Upper lobe of left lung (tissue), 6 donors: Measurements from ENCODE around the gene PDIA6. TPM values are rescaled to one million over a fixed set of nuclear protein-coding genes. Genes with fewer than 3 reads are reported as not detected.

Experiments
- ATAC-seq, 2 donors: fragments of 200-7000 bp; cut with Tn5 transposase; one replicate each; pipeline ENCODE4 v1.9.1; 2022; ENCODE audit warnings: mild to moderate bottlenecking in 2 of 2, moderate library complexity in 2 of 2; ENCODE audit not compliant: low FRiP score in 2 of 2
- DNase-seq, 2 donors: peaks; one replicate each; pipeline ENCODE4 v3.0.0-alpha.2; 2019 to 2020
- H3K27ac ChIP-seq, 4 donors: fragments of 200-600 bp; sonication (generic); one replicate each; pipeline ENCODE4 v1.5.1; 2016 to 2019
- H3K27me3 ChIP-seq, 4 donors: fragments of 200-600 bp; sonication (generic); one replicate each; pipeline ENCODE4 v1.5.1; 2017 to 2019
- H3K36me3 ChIP-seq, 4 donors: fragments of 200-600 bp; sonication (generic); one replicate each; pipeline ENCODE4 v1.5.1; 2016 to 2019
- H3K4me1 ChIP-seq, 4 donors: fragments of 200-600 bp; sonication (generic); one replicate each; pipeline ENCODE4 v1.5.1; 2018 to 2019
- H3K4me3 ChIP-seq, 4 donors: fragments of 200-600 bp; sonication (generic); one replicate each; pipeline ENCODE4 v1.5.1; 2017 to 2019; ENCODE audit warnings: mild to moderate bottlenecking in 2 of 4, moderate library complexity in 1 of 4
- H3K9me3 ChIP-seq, 4 donors: fragments of 200-600 bp; sonication (generic); one replicate each; pipeline ENCODE4 v1.5.1; 2018 to 2019
- CTCF ChIP-seq, 6 experiments: fragments of 450-650 bp in 4 of 6; fragments of 200-600 bp in 2 of 6; sonication (generic) in 2 of 6; IDR thresholded peaks; one replicate each; pipeline ENCODE4 v1.5.1; 2016 to 2019; ENCODE audit warnings: antibody characterized with exemption in 6 of 6
- EP300 ChIP-seq, 4 donors: sonication (generic); formaldehyde crosslinking; IDR thresholded peaks; one replicate each; pipeline ENCODE4 v1.5.1; 2017; ENCODE audit warnings: antibody characterized with exemption in 4 of 4, control low read depth in 2 of 4
- POLR2A ChIP-seq, 4 donors: fragments of 450-650 bp; IDR thresholded peaks; one replicate each; pipeline ENCODE4 v1.5.1; 2016 to 2017; ENCODE audit warnings: antibody characterized with exemption in 4 of 4, mild to moderate bottlenecking in 2 of 4
- POLR2AphosphoS5 ChIP-seq, 2 donors: sonication (generic); formaldehyde crosslinking; IDR thresholded peaks; one replicate each; pipeline ENCODE4 v1.5.1; 2017; ENCODE audit warnings: antibody characterized with exemption in 2 of 2
- WGBS, 2 donors: methylation state at CpG; one replicate each; pipeline ENCODE4 v1.1.5; 2017 to 2018; 5-methylcytosine and 5-hydroxymethylcytosine counted together
- total RNA-seq, 6 donors: library from RNA; depleted of rRNA in 4 of 6; stranded (reverse); fragments of >200 nt in 4 of 6; gene quantifications; one replicate each; pipeline versions ENCODE4 v1.1.0 to v1.2.1, GENCODE V29; 2016 to 2021
- donor health status: DM: no; HTN: no; CAD: no; lungs with moderate emphysema.
- donor health status: DM: no; HTN: yes; CAD: no; lungs with severe emphysema.

PDIA6 gene
- total RNA-seq, 6 donors from 2014 or later = 32.5 to 209 (median 122) TPM

DNA sequence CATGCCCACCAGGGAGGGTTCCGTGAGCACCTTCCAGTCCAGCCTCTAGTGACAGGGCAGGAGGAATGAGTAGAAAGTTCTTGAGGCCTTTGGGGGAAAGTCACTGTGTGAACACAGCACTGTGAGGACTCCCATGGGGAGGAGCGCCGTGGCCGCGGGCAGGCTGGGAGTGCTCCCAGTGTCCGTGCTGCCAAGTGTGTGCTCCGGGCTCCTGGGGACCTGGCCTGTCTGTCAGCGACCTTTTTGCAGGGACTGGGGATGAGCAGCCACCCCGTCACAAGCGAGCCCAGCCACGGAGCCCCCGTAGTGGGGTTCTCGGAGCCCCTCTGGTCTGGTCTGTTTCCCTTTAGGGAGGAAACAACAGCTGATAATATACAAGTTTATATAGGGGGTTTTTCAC, 36.8 kb downstream of the PDIA6 start:
- TF ChIP-seq EP300 (IDR thresholded peaks at IDR 0.05) (no peak), POLR2AphosphoS5 (IDR thresholded peaks at IDR 0.05) (no peak), POLR2A (IDR thresholded peaks at IDR 0.05) (no peak), CTCF (IDR thresholded peaks at IDR 0.05) (no peak)
- Histone ChIP-seq H3K9me3 (no peaks in the 10 kb centered on the region), H3K27ac (no peak overlapping the region), H3K36me3 (peaks cover 8 to 32% (median 22%) of the 10 kb centered on the region in 4 donors), H3K4me3 (no peak overlapping the region), H3K27me3 (no peaks in the 10 kb centered on the region), H3K4me1 (peaks cover 5 to 21% (median 14%) of the 10 kb centered on the region in 4 donors)
- no peak for DNase-seq
- ATAC-seq = no peak
- 95 to 98% methylated on average over 7 to 11 of the region's 13 CpGs for WGBS, 2 donors

DNA sequence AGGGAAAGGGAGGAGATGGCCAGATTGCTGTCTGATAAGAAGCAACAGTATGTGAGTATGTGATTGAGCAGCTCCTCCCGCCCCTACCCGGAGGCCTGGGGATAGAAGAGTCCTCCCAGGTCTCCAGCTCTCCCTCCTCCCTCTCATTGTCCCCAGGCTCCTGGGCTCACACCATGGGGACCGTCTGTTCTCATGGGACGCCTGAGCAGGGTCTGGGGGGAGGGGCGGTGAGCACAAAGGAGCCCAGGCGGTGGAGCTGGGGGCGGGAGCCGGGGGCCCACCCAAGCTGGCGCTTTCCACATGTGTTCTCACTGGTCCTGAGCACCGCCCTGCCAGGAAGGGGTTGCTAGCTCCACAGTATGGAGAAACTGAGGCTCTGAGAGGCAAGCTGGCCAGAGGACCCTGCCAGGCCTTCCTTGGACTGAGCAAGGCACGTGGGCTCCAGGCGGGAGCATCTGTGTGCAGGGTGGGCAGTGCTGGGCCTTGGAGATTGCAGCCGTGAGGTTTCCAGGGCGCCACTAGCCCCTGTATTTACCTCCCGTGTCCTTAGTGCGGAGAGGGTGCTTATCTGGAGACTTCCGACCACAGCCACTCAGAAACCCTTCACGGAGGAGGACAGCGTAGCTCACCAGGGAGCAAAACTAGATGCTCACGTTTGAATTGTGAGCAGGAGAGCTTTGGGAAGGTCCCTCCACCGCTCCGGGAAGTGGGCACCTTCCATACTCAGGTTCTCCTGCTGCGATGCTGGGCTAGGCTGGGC, 37.4 kb downstream of the PDIA6 start:
- peak in 1 of 2 donors; percentile 49 for ATAC-seq
- peaks cover 5 to 21% (median 14%) of the 10 kb centered on the region in 4 donors for H3K4me1 ChIP-seq
- H3K27me3 ChIP-seq = no peaks in the 10 kb centered on the region
- no peak overlapping the region for H3K4me3 ChIP-seq
- peaks cover 5 to 26% (median 16%) of the 10 kb centered on the region in 4 donors for H3K36me3 ChIP-seq
- TF ChIP-seq CTCF (IDR thresholded peaks at IDR 0.05) = no peak
- TF ChIP-seq EP300 (IDR thresholded peaks at IDR 0.05) = no peak
- no peak for TF ChIP-seq POLR2A (IDR thresholded peaks at IDR 0.05)
- TF ChIP-seq POLR2AphosphoS5 (IDR thresholded peaks at IDR 0.05) = no peak
- DNase-seq = peak in 1 of 2 donors; percentile 49
- H3K27ac ChIP-seq = no peak overlapping the region
- H3K9me3 ChIP-seq = no peaks in the 10 kb centered on the region
- WGBS, 2 donors = 64 to 74% methylated on average over 13 to 23 of the region's 23 CpGs

DNA sequence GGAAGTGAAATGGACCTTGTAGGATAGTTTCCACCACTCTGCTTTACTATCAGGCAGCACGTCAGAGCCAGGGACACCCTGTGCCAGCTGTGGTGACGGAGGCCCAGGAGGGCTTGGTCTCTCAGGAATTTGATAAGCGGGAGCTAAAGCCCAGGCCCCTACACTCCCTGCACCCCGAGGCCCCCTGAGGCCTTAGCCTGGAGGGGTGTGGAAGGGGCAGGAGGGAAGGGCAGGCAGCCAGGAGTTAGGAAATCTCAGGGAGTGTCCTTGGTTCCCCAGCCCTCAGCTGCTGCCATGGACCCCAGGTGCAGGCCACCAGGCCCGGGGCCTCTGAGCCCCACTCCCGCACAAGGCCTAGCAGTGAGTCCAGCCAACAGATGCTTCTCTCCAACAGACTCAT, 38.2 kb downstream of the PDIA6 start:
- Histone ChIP-seq H3K4me1 (peaks cover 5 to 21% (median 14%) of the 10 kb centered on the region in 4 donors), H3K27ac (peak overlapping the region in 1 of 4 donors; percentile 1), H3K36me3 (peaks cover 4 to 18% (median 9%) of the 10 kb centered on the region in 4 donors), H3K9me3 (no peaks in the 10 kb centered on the region), H3K4me3 (no peak overlapping the region), H3K27me3 (no peaks in the 10 kb centered on the region)
- TF ChIP-seq POLR2AphosphoS5 (IDR thresholded peaks at IDR 0.05) (no peak), EP300 (IDR thresholded peaks at IDR 0.05) (no peak)
- 44 to 71% methylated on average over 5 to 6 of the region's 6 CpGs for WGBS, 2 donors
- ATAC-seq (no peak), DNase-seq (no peak)

DNA sequence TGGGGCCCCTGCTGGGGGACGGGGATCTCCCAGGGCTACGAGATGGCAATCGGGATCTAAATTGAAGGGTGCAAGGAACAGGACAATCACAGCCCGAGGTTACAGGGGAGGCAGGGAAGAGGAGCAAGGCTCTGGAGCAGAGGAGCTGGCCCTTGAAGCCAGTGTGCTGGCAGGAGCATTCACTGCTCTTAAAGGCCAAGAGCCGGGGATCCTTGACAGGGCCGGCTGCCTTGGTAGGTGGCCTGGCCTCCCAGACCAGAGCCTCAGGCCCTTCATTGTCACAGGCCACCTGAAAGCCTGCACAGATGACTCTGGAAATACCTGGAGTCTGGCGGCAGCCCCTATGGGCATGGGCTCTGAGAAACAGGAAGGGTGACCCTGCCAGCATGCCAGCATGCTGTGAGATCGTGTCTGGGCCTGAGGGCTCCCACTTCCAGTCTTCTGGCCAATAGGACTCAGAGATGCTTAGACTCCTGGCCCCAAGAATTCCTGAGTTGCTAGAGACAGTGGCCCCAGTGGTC, 38.7 kb downstream of the PDIA6 start:
- peak overlapping the region in 1 of 4 donors; percentile 1 for H3K27ac ChIP-seq
- peak in 1 of 2 donors; percentile 45 for DNase-seq
- no peaks in the 10 kb centered on the region for H3K27me3 ChIP-seq
- H3K4me1 ChIP-seq = peaks cover 5 to 21% (median 14%) of the 10 kb centered on the region in 4 donors
- 74 to 77% methylated on average over 6 to 8 of the region's 8 CpGs for WGBS, 2 donors
- H3K4me3 ChIP-seq = no peak overlapping the region
- no peak for ATAC-seq
- H3K36me3 ChIP-seq = peaks cover 4 to 18% (median 9%) of the 10 kb centered on the region in 4 donors
- no peaks in the 10 kb centered on the region for H3K9me3 ChIP-seq
- TF ChIP-seq POLR2AphosphoS5 (IDR thresholded peaks at IDR 0.05) (no peak), POLR2A (IDR thresholded peaks at IDR 0.05) (no peak), EP300 (IDR thresholded peaks at IDR 0.05) (no peak), CTCF (IDR thresholded peaks at IDR 0.05) (no peak)

- no peak for DNase-seq
- TF ChIP-seq CTCF (IDR thresholded peaks at IDR 0.05) (no peak), EP300 (IDR thresholded peaks at IDR 0.05) (no peak), POLR2A (IDR thresholded peaks at IDR 0.05) (no peak), POLR2AphosphoS5 (IDR thresholded peaks at IDR 0.05) (no peak)
- 81 to 83% methylated on average over 9 to 13 of the region's 13 CpGs for WGBS, 2 donors
- Histone ChIP-seq H3K9me3 (no peaks in the 10 kb centered on the region), H3K36me3 (peaks cover 0 to 8% (median 1%) of the 10 kb centered on the region in 4 donors), H3K27me3 (no peaks in the 10 kb centered on the region), H3K27ac (no peak overlapping the region), H3K4me3 (no peak overlapping the region), H3K4me1 (peaks cover 5 to 21% (median 14%) of the 10 kb centered on the region in 4 donors)
- no peak for ATAC-seq
Observed at GRCh38 chr2:10772868-10773215, 39.7 kb downstream of the PDIA6 start.
